ENCODE data around the gene TMEM243.

DNA sequence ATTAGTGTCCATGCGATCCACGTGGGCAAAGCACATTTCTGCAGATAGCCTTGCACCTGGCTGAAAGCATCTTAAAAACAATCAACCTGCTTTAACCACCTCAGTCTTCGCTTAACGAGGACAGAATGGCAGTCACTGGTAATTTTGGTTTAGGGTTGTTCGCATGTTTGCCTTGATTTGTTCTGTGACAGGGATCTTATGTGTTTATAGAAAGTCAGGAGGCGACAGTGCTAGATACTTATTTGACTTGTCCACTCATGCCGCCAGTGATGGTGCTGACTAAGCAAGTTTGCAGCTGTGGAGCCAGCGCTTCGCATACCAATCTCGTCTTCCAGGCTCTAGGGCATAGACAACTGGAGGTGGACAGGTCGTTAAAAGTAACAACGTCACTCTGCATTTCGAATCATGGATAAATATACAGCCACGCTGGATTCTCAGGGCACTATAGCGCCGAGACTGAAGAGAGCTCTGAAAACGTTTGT lies 1.2 kb upstream of the TMEM243 start:
- TF ChIP-seq CTCF (conservative IDR thresholded peaks at IDR 0.05) (no peak), ZFX (IDR thresholded peaks at IDR 0.05) (no peak)

All from C4-2B (cell line).